Measurements from ENCODE around the gene INSM1.

INSM1 gene

GRCh38 chr20:20406306-20406705 lies 38.4 kb downstream of the INSM1 start:
- no peak overlapping the region for H2AFZ ChIP-seq (ENCODE audit: low read depth)
- H3K4me3 ChIP-seq (IDR thresholded peaks at IDR 0.05; ENCODE audit: insufficient read depth, low read depth, low read length), result no peak overlapping the region
- no peak overlapping the region for H3K9ac ChIP-seq
- H3K79me2 ChIP-seq (ENCODE audit: insufficient read depth, low read depth), result no peaks in the 10 kb centered on the region
- H3K4me2 ChIP-seq, result no peak overlapping the region
- no peaks in the 10 kb centered on the region for H3K27me3 ChIP-seq (ENCODE audit: insufficient read depth, low read depth)
- TF ChIP-seq CTCF (conservative IDR thresholded peaks at IDR 0.05; ENCODE audit: low read depth, low read length), result no peak
- no peak overlapping the region for H3K27ac ChIP-seq
- no peaks in the 10 kb centered on the region for H4K20me1 ChIP-seq (ENCODE audit: insufficient read depth)
- H3K4me1 ChIP-seq (ENCODE audit: low read depth, poor library complexity, severe bottlenecking), result no peaks in the 10 kb centered on the region
- no peaks in the 10 kb centered on the region for H3K36me3 ChIP-seq (ENCODE audit: insufficient read depth)

GRCh38 chr20:20407891-20408805 lies 40.2 kb downstream of the INSM1 start:
- Histone ChIP-seq H3K9ac (no peak overlapping the region), H4K20me1 (ENCODE audit: insufficient read depth) (no peaks in the 10 kb centered on the region), H3K27me3 (ENCODE audit: insufficient read depth, low read depth) (no peaks in the 10 kb centered on the region), H3K4me1 (ENCODE audit: low read depth, poor library complexity, severe bottlenecking) (no peaks in the 10 kb centered on the region), H3K27ac (no peak overlapping the region), H3K4me2 (no peak overlapping the region), H3K79me2 (ENCODE audit: insufficient read depth, low read depth) (no peaks in the 10 kb centered on the region), H3K4me3 (IDR thresholded peaks at IDR 0.05; ENCODE audit: insufficient read depth, low read depth, low read length) (no peak overlapping the region), H3K36me3 (ENCODE audit: insufficient read depth) (no peaks in the 10 kb centered on the region), H2AFZ (ENCODE audit: low read depth) (no peak overlapping the region)
- no peak for TF ChIP-seq CTCF (conservative IDR thresholded peaks at IDR 0.05; ENCODE audit: low read depth, low read length)

GRCh38 chr20:20409331-20409730 lies 41.4 kb downstream of the INSM1 start:
- Histone ChIP-seq H4K20me1 (ENCODE audit: insufficient read depth) (no peaks in the 10 kb centered on the region), H3K4me3 (IDR thresholded peaks at IDR 0.05; ENCODE audit: insufficient read depth, low read depth, low read length) (no peak overlapping the region), H3K79me2 (ENCODE audit: insufficient read depth, low read depth) (no peaks in the 10 kb centered on the region), H3K27ac (no peak overlapping the region), H2AFZ (ENCODE audit: low read depth) (no peak overlapping the region), H3K4me1 (ENCODE audit: low read depth, poor library complexity, severe bottlenecking) (no peaks in the 10 kb centered on the region), H3K36me3 (ENCODE audit: insufficient read depth) (no peaks in the 10 kb centered on the region), H3K9ac (no peak overlapping the region), H3K27me3 (ENCODE audit: insufficient read depth, low read depth) (no peaks in the 10 kb centered on the region), H3K4me2 (no peak overlapping the region)
- TF ChIP-seq CTCF (conservative IDR thresholded peaks at IDR 0.05; ENCODE audit: low read depth, low read length), result no peak

GRCh38 chr20:20410678-20411077 lies 42.8 kb downstream of the INSM1 start:
- H4K20me1 ChIP-seq (ENCODE audit: insufficient read depth), result no peaks in the 10 kb centered on the region
- H3K36me3 ChIP-seq (ENCODE audit: insufficient read depth), result no peaks in the 10 kb centered on the region
- H3K27me3 ChIP-seq (ENCODE audit: insufficient read depth, low read depth), result no peaks in the 10 kb centered on the region
- H3K27ac ChIP-seq, result no peak overlapping the region
- no peak overlapping the region for H3K4me3 ChIP-seq (IDR thresholded peaks at IDR 0.05; ENCODE audit: insufficient read depth, low read depth, low read length)
- H2AFZ ChIP-seq (ENCODE audit: low read depth), result no peak overlapping the region
- no peaks in the 10 kb centered on the region for H3K79me2 ChIP-seq (ENCODE audit: insufficient read depth, low read depth)
- no peak overlapping the region for H3K4me2 ChIP-seq
- H3K9ac ChIP-seq, result no peak overlapping the region
- no peak for TF ChIP-seq CTCF (conservative IDR thresholded peaks at IDR 0.05; ENCODE audit: low read depth, low read length)
- no peaks in the 10 kb centered on the region for H3K4me1 ChIP-seq (ENCODE audit: low read depth, poor library complexity, severe bottlenecking)

Data from KMS-11 (cell line).